AG09319 (cell line): Measurements from ENCODE around the gene FOS.

Source experiments
- DNase-seq: peaks from one replicate; pipeline ENCODE4 v3.0.0-alpha.2; 2010; ENCODE audit warnings: low read depth; ENCODE audit errors: extremely low read depth
- TF ChIP-seq, protein P1 (sequence below): IDR thresholded peaks from 2 replicates; pipeline ENCODE4 v1.5.1; 2011; ENCODE audit warnings: low read depth, mild to moderate bottlenecking, inconsistent platforms, low read length, moderate library complexity

The FOS gene

DNA sequence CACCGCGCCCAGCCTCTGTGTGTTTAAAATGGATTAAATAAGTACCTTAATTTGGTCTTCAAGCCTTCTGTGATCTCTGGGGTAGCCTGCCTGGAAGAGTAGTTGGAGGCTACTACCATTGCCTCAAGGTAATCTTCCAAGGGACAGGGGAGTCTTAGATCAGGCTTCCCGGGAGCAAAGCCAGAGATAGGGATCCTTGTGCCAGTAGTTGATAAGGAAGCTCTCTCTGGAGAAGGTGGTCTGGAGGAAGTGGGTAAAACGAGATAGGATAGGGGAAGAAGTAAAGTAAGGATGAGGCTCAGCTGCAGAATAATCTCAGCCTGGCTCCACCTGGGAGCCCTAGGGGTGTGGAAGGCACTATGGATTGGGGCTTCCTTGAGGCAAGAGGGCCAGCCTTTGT lies 38.5 kb downstream of the FOS start:
- no peak for DNase-seq
- TF ChIP-seq, protein P1, sequence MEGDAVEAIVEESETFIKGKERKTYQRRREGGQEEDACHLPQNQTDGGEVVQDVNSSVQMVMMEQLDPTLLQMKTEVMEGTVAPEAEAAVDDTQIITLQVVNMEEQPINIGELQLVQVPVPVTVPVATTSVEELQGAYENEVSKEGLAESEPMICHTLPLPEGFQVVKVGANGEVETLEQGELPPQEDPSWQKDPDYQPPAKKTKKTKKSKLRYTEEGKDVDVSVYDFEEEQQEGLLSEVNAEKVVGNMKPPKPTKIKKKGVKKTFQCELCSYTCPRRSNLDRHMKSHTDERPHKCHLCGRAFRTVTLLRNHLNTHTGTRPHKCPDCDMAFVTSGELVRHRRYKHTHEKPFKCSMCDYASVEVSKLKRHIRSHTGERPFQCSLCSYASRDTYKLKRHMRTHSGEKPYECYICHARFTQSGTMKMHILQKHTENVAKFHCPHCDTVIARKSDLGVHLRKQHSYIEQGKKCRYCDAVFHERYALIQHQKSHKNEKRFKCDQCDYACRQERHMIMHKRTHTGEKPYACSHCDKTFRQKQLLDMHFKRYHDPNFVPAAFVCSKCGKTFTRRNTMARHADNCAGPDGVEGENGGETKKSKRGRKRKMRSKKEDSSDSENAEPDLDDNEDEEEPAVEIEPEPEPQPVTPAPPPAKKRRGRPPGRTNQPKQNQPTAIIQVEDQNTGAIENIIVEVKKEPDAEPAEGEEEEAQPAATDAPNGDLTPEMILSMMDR = no peak

DNA sequence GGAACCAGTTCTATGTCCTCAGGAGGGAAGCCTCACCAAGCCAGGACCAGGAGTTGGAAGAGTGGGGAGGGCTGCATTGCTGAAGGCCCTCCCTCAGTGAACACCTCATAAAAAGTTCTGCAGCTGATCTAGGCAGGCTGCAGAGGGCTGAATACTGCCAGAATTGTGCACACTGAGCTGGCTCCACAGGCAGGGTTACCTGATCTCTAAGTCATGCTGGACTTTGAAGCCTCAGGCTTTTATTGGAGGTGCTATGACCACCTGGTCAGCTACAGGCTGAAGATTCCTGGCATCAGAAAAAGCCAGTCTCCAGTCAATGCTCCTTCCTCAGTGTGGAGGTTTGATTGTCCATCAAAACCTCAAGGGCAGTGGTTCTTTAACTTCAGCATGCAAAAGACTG lies 39.7 kb downstream of the FOS start:
- no peak for DNase-seq
- TF ChIP-seq, protein P1 = no peak

DNA sequence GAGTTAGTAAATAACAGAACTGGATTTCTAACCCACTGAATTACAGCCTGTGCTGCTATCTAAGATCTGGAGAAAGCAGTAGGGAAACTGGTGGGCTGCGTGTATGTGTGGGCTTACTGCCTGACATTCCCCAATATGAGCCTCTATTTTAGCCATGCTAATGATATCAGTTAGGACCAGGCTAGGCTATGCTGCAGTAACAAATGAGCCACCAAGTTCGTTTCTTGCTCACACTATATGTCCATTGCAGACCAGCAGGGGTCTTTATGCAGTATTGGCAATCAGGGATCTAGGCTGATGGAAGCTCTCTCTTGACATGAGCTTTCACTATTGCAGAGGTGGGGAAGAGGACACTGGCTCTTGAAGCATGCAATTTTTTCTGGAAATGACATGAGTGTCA lies 40.4 kb downstream of the FOS start:
- TF ChIP-seq, protein P1 = no peak

DNA sequence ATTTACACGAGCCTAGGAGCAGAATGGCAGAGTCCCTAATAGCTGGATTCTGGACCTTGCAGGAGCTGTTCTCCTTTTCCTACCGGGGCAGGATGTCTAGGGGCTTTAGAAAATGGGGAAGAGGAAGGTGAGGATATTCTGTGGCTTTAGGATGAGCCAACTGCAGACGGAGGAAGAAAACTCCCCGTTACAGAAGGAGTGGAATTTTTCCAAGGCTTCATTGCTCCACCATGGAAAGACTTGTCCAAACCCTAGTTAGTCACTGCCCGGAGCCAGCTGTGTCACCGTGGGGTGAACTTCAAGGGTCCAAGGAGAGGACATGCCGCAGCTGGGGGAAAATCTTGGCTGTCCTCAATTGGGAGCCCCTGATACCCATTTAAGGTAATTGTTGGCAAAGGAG lies 41.6 kb downstream of the FOS start:
- no peak for DNase-seq
- TF ChIP-seq, protein P1 = no peak

More for the DNA sequence above, 40.4 kb downstream of the FOS start:
- DNase-seq = no peak

DNA sequence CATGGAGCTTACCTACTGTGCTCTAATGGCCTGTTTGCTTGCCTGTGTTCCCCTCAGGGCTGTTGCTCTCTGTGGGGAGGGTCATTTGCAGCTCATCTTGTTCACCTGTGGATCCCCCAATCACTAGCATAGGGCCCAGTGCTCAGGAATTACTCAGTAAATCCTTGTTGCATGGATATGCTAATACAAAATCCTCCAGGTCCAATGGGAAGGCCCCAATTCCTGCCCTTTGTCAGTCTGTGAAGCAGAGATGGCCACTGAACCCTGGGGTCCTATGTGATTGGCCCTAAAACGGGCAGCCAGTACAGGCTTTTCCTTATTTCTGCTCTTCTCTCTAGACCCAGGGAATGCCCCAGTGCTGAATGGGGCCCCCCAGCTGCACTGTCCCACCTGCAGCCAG lies 44.1 kb downstream of the FOS start:
- DNase-seq = no peak
- TF ChIP-seq, protein P1 = no peak

DNA sequence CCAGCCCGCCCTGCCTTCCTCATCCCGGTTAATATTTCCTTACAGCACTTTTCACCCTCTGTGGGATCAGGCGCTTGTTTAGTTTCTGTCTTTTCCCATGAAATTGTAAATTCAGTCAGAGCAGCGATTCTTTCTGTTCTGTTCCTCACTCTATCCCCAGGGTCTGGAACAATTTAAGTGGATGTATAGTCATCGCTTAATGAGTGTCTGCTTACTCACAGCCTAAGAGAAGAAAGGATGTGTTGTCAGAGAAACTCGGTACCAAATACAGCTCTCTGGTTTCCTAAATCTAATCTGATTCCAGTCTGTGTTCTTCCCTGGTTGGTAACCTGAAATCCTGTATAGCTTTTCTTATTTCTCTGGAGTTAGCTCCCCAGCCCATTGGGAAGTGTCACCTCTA lies 44.9 kb downstream of the FOS start:
- no peak for DNase-seq
- TF ChIP-seq, protein P1 = no peak

DNA sequence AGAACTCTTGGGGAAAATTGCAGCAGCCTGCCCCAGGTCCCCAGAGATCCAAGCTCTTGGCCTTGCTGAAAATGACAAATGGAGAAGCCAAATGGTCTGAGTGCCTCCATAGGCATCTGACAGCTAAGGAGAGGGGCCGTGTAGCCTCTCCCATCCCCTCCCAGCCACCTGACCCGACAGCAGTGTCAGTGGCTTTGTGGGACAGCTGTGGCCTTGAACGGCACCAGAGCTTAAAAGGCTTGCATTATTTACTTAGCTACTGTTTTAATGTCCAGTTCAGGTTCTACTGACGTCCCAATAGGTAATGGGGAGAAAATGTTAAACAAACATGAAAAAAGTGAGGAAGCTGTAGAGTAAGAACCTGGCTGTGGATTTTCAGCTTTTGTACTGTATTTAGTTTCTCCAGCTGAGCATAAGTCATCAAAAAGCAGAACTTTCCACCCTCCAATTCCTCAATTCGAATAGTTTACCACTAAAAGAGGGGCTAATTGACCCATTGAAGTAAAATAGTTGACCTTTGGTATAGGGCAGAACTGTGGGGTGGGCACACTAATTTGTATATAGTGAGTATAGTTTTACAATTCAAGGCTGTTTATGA lies 50.0 kb downstream of the FOS start:
- TF ChIP-seq, protein P1 = no peak
- DNase-seq = no peak
